Stimulated activated CD4-positive, alpha-beta T cell treated with anti-CD3 and anti-CD28 coated beads, Interleukin-1b, Interleukin-23, amount 100 ng/mL, for 4 hours (primary cell): ENCODE results near the gene DLEC1.
"Not testable (repeated sequence)": the region's sequence is repeated elsewhere in the genome, so short reads cannot be mapped to it uniquely, and the experiment has no call there.

Experiments used
- DNase-seq, 2 donors: peaks; one replicate each; pipeline ENCODE4 v3.0.0-alpha.2; 2020; ENCODE audit warnings: low read depth in 2 of 2

The DLEC1 gene

GRCh38 chr3:38018296-38019266, 20.4 kb upstream of the DLEC1 start:
- DNase-seq = no peak

GRCh38 chr3:38019658-38020341, 19.2 kb upstream of the DLEC1 start:
- no peak for DNase-seq

GRCh38 chr3:38020342-38020726, 18.7 kb upstream of the DLEC1 start:
- no peak for DNase-seq

DNA sequence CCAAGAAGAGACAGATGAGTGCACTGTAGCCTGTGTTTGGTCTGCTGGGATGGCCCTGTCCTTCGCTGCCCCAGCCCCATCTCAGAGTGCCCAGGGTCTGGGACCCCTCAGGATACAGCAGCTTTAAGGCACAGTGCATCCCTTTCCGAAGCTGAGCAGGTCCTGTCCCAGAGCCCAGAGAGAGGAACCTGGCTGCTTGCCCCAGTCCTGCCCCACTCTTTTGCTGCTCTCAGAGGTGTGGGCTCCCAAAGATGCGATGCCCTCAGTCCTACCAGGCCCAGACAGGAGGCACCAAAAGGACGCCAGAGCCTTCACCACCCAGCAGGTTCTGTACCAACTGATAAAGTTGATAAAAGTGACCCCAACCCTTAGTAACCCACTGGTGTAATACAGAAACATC, 17.8 kb upstream of the DLEC1 start:
- DNase-seq = no peak

GRCh38 chr3:38022301-38022700, 16.7 kb upstream of the DLEC1 start:
- no peak for DNase-seq

DNA sequence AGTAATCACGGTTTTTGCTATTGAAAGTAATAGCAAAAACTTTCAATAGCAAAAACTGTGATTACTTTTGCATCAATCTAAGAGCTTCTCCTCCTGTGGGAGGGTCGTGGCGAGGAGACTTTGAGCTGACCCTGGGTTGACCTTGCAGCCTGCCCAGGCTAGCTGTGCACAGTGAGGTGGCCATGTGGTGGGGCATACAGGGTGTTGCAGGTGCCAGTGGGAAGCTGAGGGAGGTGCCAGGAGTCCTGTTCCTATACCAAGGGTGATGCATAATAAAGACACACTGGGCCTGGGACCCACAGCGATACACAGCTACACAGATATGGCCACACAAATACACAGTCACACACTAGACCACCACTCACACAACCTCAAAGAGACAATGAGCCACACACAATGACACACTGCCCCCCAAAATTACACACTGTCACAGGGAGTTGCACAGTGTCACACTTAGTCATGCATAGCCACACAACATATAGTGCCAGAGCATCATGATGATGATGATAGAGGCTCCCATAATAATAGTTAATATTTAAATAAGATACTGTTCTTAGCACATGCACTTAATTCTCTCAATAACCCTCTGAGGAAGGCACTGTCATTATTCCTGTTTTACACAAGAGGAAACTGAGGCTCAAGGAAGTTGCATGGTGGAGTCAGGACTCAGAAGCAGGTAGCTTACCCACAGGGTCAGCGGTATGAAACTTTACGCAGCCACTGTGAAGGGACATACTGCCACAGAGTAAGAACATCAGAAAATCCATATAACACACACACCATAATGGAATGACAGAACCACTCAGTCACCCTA, 15.9 kb upstream of the DLEC1 start:
- no peak for DNase-seq

GRCh38 chr3:38026856-38027255, 12.2 kb upstream of the DLEC1 start:
- no peak for DNase-seq

DNA sequence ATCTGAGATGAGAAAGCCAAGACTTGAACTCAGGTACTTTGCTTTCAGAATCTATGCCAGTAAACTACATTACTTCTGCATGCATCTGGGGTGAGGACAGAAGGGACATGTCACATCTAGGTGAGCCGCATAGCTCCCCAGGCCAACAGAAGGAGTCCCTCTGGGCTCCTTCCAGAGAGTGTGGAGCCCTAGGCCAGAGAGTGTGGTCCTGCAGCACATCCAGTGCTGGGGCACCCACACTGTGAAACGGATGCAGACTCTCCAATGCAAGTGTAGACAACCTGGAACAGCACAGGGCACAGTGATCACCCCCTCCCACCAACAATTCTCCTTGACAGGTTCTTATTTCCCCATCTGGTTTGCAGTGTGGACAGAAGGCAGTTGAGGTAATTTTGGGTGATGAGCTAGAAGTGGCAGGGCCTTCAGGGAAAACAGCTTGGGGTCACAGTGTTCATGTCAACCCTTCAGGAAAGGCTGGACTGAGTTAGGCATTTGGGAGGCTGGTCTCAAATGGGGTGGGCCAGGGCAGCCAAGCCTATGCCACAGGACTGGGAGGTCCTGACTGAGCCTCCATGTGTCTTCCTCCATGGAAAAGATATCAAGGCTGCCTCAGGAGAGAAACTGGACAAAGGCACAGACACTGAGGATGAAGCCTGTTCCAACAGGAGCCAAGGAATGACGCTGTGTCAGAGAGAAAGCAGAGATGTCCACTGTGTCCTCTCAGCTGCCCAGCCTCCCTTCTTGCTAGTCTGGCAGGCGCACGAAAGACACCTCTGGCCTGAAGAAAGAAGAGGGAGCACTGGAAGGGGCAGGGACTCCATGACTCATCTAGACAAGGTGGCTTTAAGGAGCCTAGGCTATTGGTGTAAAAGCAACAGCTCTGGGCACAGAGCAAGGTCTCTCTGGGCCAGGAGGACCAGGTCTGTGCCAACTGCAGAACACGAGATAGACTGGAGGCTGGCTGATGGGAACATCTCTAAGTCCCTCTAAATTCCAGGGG, 11.2 kb upstream of the DLEC1 start:
- no peak for DNase-seq

GRCh38 chr3:38028621-38029361, 10.2 kb upstream of the DLEC1 start:
- DNase-seq = no peak

- no peak for DNase-seq
Observed at GRCh38 chr3:38029400-38030125, 9.4 kb upstream of the DLEC1 start, which contains the start of gene PLCD1. PLCD1 (minus strand) TSS chr3:38029642; CDS start chr3:38029539, 103 bp downstream.

DNA sequence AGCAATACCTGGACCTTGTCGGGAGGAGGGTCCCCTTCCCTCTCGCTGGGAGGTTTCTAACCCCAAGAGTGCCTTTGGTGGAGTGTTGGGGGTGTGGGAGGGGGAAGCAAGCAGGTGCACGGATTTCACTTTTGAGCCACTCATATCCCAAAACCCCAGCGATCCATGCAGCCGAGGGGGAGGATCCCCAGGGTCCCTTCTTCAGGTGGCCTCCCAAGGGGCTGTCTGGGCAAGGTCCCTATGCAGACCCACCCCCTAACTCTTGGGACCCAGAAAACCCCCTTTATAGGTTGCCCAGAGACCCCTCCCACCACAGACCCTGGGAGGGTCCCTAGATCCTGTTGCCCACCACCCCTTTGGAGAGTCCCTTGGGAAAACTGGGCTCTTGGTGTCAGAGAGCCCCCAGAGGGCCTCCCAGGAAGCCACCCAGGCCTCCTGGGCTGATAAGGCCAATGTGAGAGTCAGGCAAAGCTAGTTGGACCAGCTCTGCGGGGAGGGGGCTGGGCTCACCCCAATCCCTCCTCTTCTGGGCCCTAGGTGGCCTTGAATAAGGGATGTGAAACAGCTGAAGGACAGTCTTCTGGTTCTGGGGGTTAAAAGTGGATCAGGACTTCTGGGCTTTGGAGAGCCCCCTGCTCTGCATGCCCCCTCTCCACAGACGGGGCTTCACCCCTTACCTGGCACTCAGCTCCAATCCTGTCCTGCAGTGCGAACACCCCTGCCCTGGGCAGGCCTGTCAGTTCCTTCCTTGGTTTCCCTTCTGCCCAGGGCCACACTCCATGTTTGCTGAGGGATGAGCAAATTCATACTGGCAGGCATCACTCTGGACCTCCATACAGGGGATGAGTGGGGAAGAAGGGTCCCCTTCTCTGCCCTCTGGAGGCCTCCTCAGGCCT, 8.6 kb upstream of the DLEC1 start:
- no peak for DNase-seq

DNA sequence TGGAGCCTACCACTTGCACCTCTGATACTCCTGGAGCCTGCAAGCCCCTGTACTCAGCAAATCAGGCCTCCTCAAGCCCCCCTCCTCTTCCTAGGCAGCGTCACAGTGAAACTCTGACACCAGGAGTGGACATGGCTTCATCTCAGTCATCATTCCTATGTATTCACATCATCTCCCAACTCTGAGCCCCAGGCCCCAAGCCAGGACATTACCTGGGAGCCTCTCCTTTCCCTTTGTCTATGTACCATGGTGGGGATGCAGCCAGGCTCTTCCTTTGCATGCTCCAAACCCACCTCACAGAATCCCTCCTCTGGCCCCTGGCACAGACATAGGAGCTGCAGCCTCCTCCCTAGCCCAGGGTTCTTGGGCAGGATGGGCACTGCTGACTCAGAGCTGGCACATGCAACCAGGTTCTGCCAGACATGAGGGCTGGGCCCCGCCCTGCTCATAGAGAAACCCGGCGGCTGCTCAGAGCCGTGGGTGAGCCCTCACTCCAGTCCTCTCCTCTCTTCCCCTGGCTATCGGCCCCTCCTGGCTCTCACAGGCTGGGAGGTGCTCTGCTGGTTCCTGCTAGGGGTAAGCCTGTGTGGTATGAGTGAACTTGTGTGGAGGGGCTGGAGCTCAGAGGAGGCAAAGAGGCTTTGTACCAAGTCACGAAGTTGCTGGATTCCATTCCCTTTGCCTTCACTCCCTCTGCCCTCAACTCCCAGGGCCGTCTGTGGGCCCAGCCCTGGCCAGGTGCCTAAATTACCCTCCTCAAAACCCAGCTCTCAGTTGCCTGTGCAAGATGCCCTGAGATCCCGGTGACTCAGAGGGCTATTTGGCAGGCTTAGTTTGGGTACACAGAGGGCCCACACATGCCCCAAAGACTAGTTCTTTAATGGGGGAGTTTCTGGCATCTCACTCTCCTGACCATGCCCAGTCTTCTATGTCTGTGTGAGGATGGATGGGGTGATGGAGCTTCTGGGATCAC, 7.7 kb upstream of the DLEC1 start:
- DNase-seq = peak; percentile 37 to 48

- no peak for DNase-seq
Observed at GRCh38 chr3:38032328-38032865, 6.6 kb upstream of the DLEC1 start.

DNA sequence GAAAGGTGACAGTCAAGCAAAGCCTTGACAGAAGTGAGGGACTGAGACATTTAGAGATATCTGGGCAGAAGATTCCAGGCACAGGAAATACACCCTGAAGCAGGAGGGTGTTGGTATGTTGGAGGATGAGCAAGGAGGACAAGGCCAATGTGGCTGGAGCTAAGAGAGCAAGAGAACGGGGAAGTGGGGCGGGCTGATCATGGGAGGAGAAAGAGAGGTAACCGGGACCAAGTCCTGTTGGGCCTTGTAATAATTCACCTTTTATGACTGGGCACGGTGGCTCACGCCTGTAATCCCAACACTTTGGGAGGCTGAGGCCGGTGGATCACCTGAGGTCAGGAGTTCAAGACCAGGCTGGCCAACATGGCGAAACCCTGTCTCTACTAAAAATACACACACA, 5.4 kb upstream of the DLEC1 start:
- not testable (repeated sequence) for DNase-seq

DNA sequence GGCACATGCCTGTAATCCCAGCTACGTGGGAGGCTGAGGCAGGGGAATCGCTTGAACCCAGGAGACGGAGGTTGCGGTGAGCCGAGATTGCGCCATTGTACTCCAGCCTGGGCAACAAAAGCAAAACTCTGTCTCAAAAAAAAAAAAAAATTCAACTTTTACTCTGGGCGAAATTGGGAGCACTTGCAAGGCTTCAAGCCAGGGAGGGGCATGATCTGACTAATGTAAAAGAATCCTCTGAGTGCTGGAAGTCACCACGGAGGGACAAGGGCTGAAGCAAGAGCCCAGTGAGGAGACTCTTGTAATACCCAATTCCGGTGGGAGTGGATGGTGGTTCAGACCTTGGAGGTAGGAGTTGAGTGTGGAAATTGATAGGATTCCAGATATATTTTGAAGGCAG, 4.7 kb upstream of the DLEC1 start:
- not testable (repeated sequence) for DNase-seq

GRCh38 chr3:38036286-38036685, 2.7 kb upstream of the DLEC1 start:
- no peak for DNase-seq

- DNase-seq = no peak
Observed at GRCh38 chr3:38036906-38037305, 2.1 kb upstream of the DLEC1 start.
